Pancreas (tissue), 10 donors: ENCODE results near the gene KLF6. TPM values are rescaled to one million over a fixed set of nuclear protein-coding genes. Genes with fewer than 3 reads are reported as not detected.

Experiments used
- ATAC-seq, 4 donors: fragments of 200-7000 bp; cut with Tn5 transposase; one replicate each; pipeline versions ENCODE4 v1.8.0 to v1.9.1; 2020; ENCODE audit warnings: mild to moderate bottlenecking in 4 of 4, moderate library complexity in 4 of 4
- DNase-seq, 6 donors: peaks; one replicate each; pipeline ENCODE4 v3.0.0-alpha.2; 2020
- FAIRE-seq: peaks from 2 replicates; lab custom pipeline; 2012; peaks lifted over from hg19 to GRCh38; lab: Jason Lieb, UNC
- H3K27ac ChIP-seq, 4 donors: fragments of 200-600 bp; sonication (generic); 1 replicate in 3 of 4; 2 replicates in 1 of 4; pipeline versions ENCODE4 v1.5.0 to v1.8.0; 2020
- H3K27me3 ChIP-seq, 4 donors: fragments of 200-600 bp; one replicate each; pipeline ENCODE4 v1.8.0; 2021
- H3K36me3 ChIP-seq, 3 donors: fragments of 200-600 bp; sonication (generic) in 1 of 3; one replicate each; pipeline versions ENCODE4 v1.5.0 to v1.8.0; 2020 to 2021
- H3K4me1 ChIP-seq, 3 donors: fragments of 200-600 bp; one replicate each; pipeline ENCODE4 v1.8.0; 2021
- H3K4me3 ChIP-seq, 4 donors: fragments of 200-600 bp; sonication (generic) in 2 of 4; one replicate each; pipeline versions ENCODE4 v1.5.0 to v1.8.0; 2020 to 2021
- H3K9me3 ChIP-seq, 4 donors: fragments of 200-600 bp; one replicate each; pipeline ENCODE4 v1.8.0; 2021
- CTCF ChIP-seq, 4 donors: fragments of 200-600 bp; sonication (generic) in 3 of 4; IDR thresholded peaks; one replicate each; pipeline versions ENCODE4 v1.5.0 to v1.8.0; 2021; ENCODE audit warnings: antibody characterized with exemption in 4 of 4
- WGBS, 2 donors: extraction: QIAGEN DNeasy Blood & Tissue Kit; methylation state at CpG; one replicate each; pipeline ENCODE4 v1.1.7; 2013; 5-methylcytosine and 5-hydroxymethylcytosine counted together
- intact Hi-C, 3 donors: fragments of 100-400 bp; cut with DNase I; formaldehyde crosslinking; loops; one replicate each; pipeline versions ENCODE4 v1.11.1 to v1.14.2; 2022
- polyA plus RNA-seq, 2 donors: library from polyadenylated mRNA; stranded (reverse); fragments of 200-250 nt; gene quantifications; one replicate each; pipeline ENCODE4 v1.2.3, GENCODE V29; 2013
- total RNA-seq, 6 donors: library from RNA; stranded (reverse); fragmentation: NEBNext Ultra II Directional in 4 of 6; extraction: Animal tissue kit (Norgen Biotek cat#: 25700) in 4 of 6; gene quantifications; one replicate each; pipeline versions ENCODE4 v1.2.1 to v1.2.4, GENCODE V29; 2021 to 2023
- donor health status: healthy with polysubstance abuse.
- donor health status: DM: no; HTN: no; CAD: no; lungs with moderate emphysema.
- donor health status: DM: no; HTN: no; CAD: no.
- donor health status: control.
- donor health status: control.
- donor health status: Bipolar disorder and iron deficiency.
- donor health status: DM: yes; HTN: yes; CAD: no.
- donor health status: DM: no; HTN: no; CAD: no.
- donor health status: DM: no; HTN: no; CAD: no.
- donor health status: DM: yes; HTN: yes; CAD: no.

KLF6 gene
- total and polyA plus RNA-seq, 8 donors: 29.0 to 157 (median 57.9) TPM

DNA sequence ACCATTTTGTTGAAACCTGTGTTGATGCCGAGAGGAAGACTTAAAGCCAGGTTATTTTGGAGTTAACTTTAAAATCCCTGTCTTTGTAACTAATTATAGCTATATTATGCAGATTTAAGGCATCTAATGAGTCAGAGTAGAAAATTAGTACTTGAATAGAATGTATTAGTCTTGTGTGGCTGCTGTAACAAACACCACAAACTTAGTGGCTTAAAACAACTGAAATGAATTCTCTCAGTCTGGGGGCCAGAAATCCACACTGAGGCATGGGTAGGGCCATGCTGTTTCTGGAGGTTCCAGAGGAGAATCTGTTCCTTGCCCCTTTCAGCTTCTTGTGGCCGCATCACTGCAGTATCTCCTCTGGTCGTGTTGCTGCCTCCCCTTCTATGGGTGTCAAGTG is 8.5 kb upstream of the KLF6 start:
- Histone ChIP-seq H3K27ac (no peak overlapping the region), H3K4me3 (no peak overlapping the region), H3K36me3 (no peaks in the 10 kb centered on the region), H3K9me3 (no peaks in the 10 kb centered on the region), H3K4me1 (no peaks in the 10 kb centered on the region), H3K27me3 (no peaks in the 10 kb centered on the region)
- intact Hi-C loops: no loop called here
- TF ChIP-seq CTCF (IDR thresholded peaks at IDR 0.05): no peak
- FAIRE-seq: no peak
- WGBS, 2 donors: 86 to 91% methylated on average over 3 of the region's 3 CpGs
- no peak for ATAC-seq
- no peak for DNase-seq

DNA sequence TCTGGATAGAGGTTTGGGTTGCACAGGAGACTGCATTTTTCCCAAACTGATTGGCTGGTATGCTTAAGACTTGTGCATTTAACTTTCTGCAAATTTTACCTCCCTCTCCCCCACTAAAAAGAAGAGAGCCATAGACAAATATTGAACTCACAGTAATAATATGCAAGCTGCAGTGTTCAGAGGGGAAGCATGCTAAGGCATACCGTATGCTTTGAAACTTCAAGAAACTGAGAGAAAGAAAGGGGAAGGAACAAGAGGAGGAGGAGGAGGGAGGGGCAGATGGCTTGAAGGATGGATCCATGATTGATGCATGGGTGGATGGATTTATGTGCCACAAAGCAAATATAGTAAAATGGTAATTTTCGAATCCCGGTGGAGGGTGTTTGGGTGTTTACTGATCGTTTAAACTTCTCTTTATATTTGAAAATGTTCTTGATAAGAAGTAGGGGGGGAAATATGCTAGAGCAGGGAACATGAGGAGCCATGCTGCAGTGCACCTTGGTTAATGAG is 7.8 kb upstream of the KLF6 start:
- Histone ChIP-seq H3K9me3 (no peaks in the 10 kb centered on the region), H3K27me3 (no peaks in the 10 kb centered on the region), H3K27ac (no peak overlapping the region), H3K4me3 (no peak overlapping the region), H3K4me1 (no peaks in the 10 kb centered on the region), H3K36me3 (no peaks in the 10 kb centered on the region)
- no peak for FAIRE-seq
- WGBS, 2 donors: 57 to 68% methylated on average over 4 of the region's 4 CpGs
- DNase-seq: no peak
- ATAC-seq: no peak
- intact Hi-C loops: no loop called here
- TF ChIP-seq CTCF (IDR thresholded peaks at IDR 0.05): no peak

GRCh38 chr10:3791974-3792633 is 7.1 kb upstream of the KLF6 start:
- intact Hi-C loops: no loop called here
- WGBS, 2 donors: 68 to 77% methylated on average over 3 of the region's 3 CpGs
- Histone ChIP-seq H3K9me3 (no peaks in the 10 kb centered on the region), H3K4me1 (no peaks in the 10 kb centered on the region), H3K27me3 (no peaks in the 10 kb centered on the region), H3K36me3 (no peaks in the 10 kb centered on the region), H3K27ac (no peak overlapping the region), H3K4me3 (no peak overlapping the region)
- DNase-seq: no peak
- no peak for FAIRE-seq
- no peak for TF ChIP-seq CTCF (IDR thresholded peaks at IDR 0.05)
- ATAC-seq: peak in 1 of 4 donors; percentile 14

GRCh38 chr10:3790858-3791257 is 5.8 kb upstream of the KLF6 start:
- no peak for TF ChIP-seq CTCF (IDR thresholded peaks at IDR 0.05)
- 83 to 86% methylated on average over 6 of the region's 6 CpGs for WGBS, 2 donors
- FAIRE-seq (no peak), DNase-seq (peak in 1 of 6 donors; percentile 6), ATAC-seq (no peak)
- H3K27ac ChIP-seq: no peak overlapping the region
- peaks cover 0 to 6% (median 5%) of the 10 kb centered on the region in 3 donors for H3K4me1 ChIP-seq
- H3K27me3 ChIP-seq: no peaks in the 10 kb centered on the region
- intact Hi-C loops: no loop called here
- no peaks in the 10 kb centered on the region for H3K9me3 ChIP-seq
- no peak overlapping the region for H3K4me3 ChIP-seq
- no peaks in the 10 kb centered on the region for H3K36me3 ChIP-seq

DNA sequence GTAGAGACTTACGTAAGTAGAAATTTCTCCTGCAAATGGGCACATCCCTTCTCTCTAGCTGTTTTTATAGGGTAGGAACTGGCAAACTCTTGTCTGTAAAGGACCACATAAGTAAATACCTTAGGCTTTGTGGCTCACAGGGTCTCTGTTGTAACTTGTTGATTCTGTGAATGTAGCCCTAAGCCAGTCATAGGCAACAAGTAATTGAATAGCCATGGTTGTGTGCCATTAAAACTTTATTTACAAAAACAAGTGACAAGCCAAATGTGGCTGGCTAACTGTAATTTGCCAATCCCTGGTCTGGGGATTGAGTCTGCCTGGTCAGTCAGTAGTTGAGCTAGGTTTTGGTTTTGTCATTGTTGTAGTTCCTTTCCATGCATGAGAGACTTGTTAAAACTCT is 5.3 kb upstream of the KLF6 start:
- no peaks in the 10 kb centered on the region for H3K36me3 ChIP-seq
- H3K4me1 ChIP-seq: peaks cover 0 to 6% (median 5%) of the 10 kb centered on the region in 3 donors
- ATAC-seq (no peak), DNase-seq (no peak), FAIRE-seq (no peak)
- H3K27ac ChIP-seq: no peak overlapping the region
- H3K27me3 ChIP-seq: no peaks in the 10 kb centered on the region
- no peak overlapping the region for H3K4me3 ChIP-seq
- 88 to 96% methylated on average over 1 of the region's 1 CpG for WGBS, 2 donors
- TF ChIP-seq CTCF (IDR thresholded peaks at IDR 0.05): no peak
- intact Hi-C loops: no loop called here
- H3K9me3 ChIP-seq: no peaks in the 10 kb centered on the region
